GM12878 (cell line): ENCODE data around the gene NDUFV2. TPM values are rescaled to one million over a fixed set of nuclear protein-coding genes. Genes with fewer than 3 reads are reported as not detected.

ENCODE experiments used
- BRCA1 ChIP-seq: IDR thresholded peaks from 2 replicates; pipeline ENCODE4 v1.6.1; 2011; ENCODE audit warnings: low read depth, low read length, improper control_type of control experiment
- DPF2 ChIP-seq: fragments of 450-650 bp; IDR thresholded peaks from 2 replicates; pipeline ENCODE4 v1.6.1; 2017; ENCODE audit warnings: mild to moderate bottlenecking
- MEF2B ChIP-seq: fragments of 450-650 bp; IDR thresholded peaks from 2 replicates; pipeline ENCODE4 v1.6.1; 2018; ENCODE audit warnings: mild to moderate bottlenecking, moderate library complexity; ENCODE audit not compliant: partially characterized antibody, poor library complexity, severe bottlenecking
- PKNOX1 ChIP-seq: fragments of 450-650 bp; IDR thresholded peaks from 2 replicates; pipeline ENCODE4 v1.6.1; 2016; ENCODE audit warnings: mild to moderate bottlenecking
- PRDM15 ChIP-seq: fragments of 450-650 bp; formaldehyde crosslinking; IDR thresholded peaks from 2 replicates; pipeline ENCODE4 v1.4.0; 2020; ENCODE audit warnings: mild to moderate bottlenecking, moderate library complexity
- REST ChIP-seq: IDR thresholded peaks from 2 replicates; pipeline ENCODE4 v1.6.1; 2012; ENCODE audit warnings: mild to moderate bottlenecking, low read depth, low read length
- SMARCA5 ChIP-seq: fragments of 450-650 bp; IDR thresholded peaks from 2 replicates; pipeline ENCODE4 v1.6.1; 2017; ENCODE audit warnings: mild to moderate bottlenecking
- TBL1XR1 ChIP-seq: IDR thresholded peaks from 2 replicates; pipeline ENCODE4 v1.6.1; 2012; ENCODE audit warnings: low read depth, low read length, improper control_type of control experiment
- ZNF274 ChIP-seq: IDR thresholded peaks from one replicate; pipeline ENCODE4 v1.8.0; 2011; ENCODE audit not compliant: insufficient read length, insufficient read depth
- ZNF687 ChIP-seq: fragments of 450-650 bp; IDR thresholded peaks from 2 replicates; pipeline ENCODE4 v1.6.1; 2017; ENCODE audit warnings: mild to moderate bottlenecking, moderate library complexity
- polyA plus RNA-seq, 11 experiments: library from polyadenylated mRNA; depleted of rRNA in 4 of 11; unstranded in 6 of 11; stranded (reverse) in 5 of 11; fragments of >200 nt; fragmentation: Nextera tagmentation in 4 of 11; fragmentation: Illumina TruSeq in 1 of 11; extraction: Ambion mirVana in 4 of 11; extraction: Trizol in 1 of 11; gene quantifications; 1 replicate in 1 of 11; 2 replicates in 10 of 11; pipeline versions ENCODE4 v1.2.1 to v1.2.3, GENCODE V29; 2011 to 2016; ENCODE audit warnings: inconsistent platforms in 2 of 11, missing spikeins in 2 of 11, low read depth in 1 of 11
- total RNA-seq, 4 experiments: library from RNA; depleted of rRNA in 3 of 4; stranded (reverse); fragments of >200 nt in 3 of 4; fragmentation: Illumina TruSeq in 1 of 4; extraction: Trizol in 1 of 4; gene quantifications; 2 replicates each; pipeline versions ENCODE4 v1.2.1 to v1.2.3, GENCODE V29; 2013 to 2021

Gene NDUFV2
- total and polyA plus RNA-seq, 10 of the 15 experiments (the other 5 are each of a cell fraction or from before 2014, with no cell fraction given) = 236 to 590 (median 321) TPM

GRCh38 chr18:9102508-9103375, at the start of gene NDUFV2 (continued):
- 0 out of 2 replicates have a peak, but pooled peaks have one; percentile 13 for TF ChIP-seq REST
- peak; percentile 56; the same call in 1 of the 2 replicates for TF ChIP-seq TBL1XR1
- TF ChIP-seq SMARCA5 = peak; percentile 58; the same call in 1 of the 2 replicates
- TF ChIP-seq BRCA1 = peak; percentile 46; the same call in 1 of the 2 replicates
- TF ChIP-seq PKNOX1 = peak; percentile 27; the same call in 1 of the 2 replicates
- no peak for TF ChIP-seq ZNF274
- no peak for TF ChIP-seq PRDM15 (CRISPR knock-in tag)
- TF ChIP-seq DPF2 = peak; percentile 52
- peak; percentile 40 for TF ChIP-seq MEF2B
- peak; percentile 86 for TF ChIP-seq ZNF687
